Panc1 (cell line): ENCODE measurements around the gene TCP11L2.

Source experiments
- CTCF ChIP-seq: fragments of 450-650 bp; IDR thresholded peaks from 2 replicates; pipeline ENCODE4 v1.5.1; 2017; ENCODE audit warnings: mild to moderate bottlenecking
- POLR2AphosphoS5 ChIP-seq: IDR thresholded peaks from 2 replicates; pipeline ENCODE4 v1.6.1; 2012; ENCODE audit warnings: mild to moderate bottlenecking, low read depth, low read length, moderate library complexity
- SIN3A ChIP-seq: IDR thresholded peaks from 2 replicates; pipeline ENCODE4 v1.6.1; 2012; ENCODE audit warnings: low read depth, mild to moderate bottlenecking, low read length, moderate library complexity, borderline replicate concordance; ENCODE audit not compliant: insufficient read depth
- TCF7L2 ChIP-seq: IDR thresholded peaks from 2 replicates; pipeline ENCODE4 v1.6.1; 2011; ENCODE audit warnings: mild to moderate bottlenecking, low read depth, low read length, inconsistent platforms
- TF ChIP-seq, protein P1 (sequence below), 2 experiments: IDR thresholded peaks; 2 replicates each; pipeline ENCODE4 v1.6.1; 2011 to 2012; ENCODE audit warnings: low read depth in 2 of 2, control low read depth in 1 of 2, low read length in 1 of 2, mild to moderate bottlenecking in 1 of 2, moderate library complexity in 1 of 2; ENCODE audit not compliant: insufficient read depth in 1 of 2

DNA sequence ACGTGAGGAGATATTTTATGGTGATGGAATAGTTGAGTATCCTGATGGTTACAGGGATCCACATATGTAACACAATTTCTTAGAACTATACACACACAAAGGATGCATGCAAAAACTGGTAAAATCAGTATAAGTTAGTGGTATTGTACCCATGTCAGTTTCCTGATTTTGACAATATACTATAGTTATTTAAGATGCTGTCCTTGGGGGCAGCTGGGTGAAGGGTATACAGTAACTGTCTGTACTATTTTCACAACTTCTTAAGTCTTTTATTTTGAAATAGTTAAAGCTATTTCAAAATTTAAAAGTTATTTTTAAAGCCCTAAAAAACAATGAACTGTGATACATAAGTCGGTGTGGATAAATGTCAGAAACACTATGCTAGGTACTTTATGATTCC, 30.5 kb downstream of the TCP11L2 start:
- TF ChIP-seq POLR2AphosphoS5 (no peak), CTCF (no peak), TCF7L2 (no peak), SIN3A (no peak)
- TF ChIP-seq, protein P1, sequence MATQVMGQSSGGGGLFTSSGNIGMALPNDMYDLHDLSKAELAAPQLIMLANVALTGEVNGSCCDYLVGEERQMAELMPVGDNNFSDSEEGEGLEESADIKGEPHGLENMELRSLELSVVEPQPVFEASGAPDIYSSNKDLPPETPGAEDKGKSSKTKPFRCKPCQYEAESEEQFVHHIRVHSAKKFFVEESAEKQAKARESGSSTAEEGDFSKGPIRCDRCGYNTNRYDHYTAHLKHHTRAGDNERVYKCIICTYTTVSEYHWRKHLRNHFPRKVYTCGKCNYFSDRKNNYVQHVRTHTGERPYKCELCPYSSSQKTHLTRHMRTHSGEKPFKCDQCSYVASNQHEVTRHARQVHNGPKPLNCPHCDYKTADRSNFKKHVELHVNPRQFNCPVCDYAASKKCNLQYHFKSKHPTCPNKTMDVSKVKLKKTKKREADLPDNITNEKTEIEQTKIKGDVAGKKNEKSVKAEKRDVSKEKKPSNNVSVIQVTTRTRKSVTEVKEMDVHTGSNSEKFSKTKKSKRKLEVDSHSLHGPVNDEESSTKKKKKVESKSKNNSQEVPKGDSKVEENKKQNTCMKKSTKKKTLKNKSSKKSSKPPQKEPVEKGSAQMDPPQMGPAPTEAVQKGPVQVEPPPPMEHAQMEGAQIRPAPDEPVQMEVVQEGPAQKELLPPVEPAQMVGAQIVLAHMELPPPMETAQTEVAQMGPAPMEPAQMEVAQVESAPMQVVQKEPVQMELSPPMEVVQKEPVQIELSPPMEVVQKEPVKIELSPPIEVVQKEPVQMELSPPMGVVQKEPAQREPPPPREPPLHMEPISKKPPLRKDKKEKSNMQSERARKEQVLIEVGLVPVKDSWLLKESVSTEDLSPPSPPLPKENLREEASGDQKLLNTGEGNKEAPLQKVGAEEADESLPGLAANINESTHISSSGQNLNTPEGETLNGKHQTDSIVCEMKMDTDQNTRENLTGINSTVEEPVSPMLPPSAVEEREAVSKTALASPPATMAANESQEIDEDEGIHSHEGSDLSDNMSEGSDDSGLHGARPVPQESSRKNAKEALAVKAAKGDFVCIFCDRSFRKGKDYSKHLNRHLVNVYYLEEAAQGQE (IDR thresholded peaks at IDR 0.05; ENCODE audit: insufficient read depth in 1 of 2, low read depth in 2 of 2, low read length in 1 of 2), result no peak
